Large intestine (tissue), 12 donors: ENCODE data around the gene KNDC1. TPM values are rescaled to one million over a fixed set of nuclear protein-coding genes. Genes with fewer than 3 reads are reported as not detected.
"Not testable (repeated sequence)": the region's sequence is repeated elsewhere in the genome, so short reads cannot be mapped to it uniquely, and the experiment has no call there.

Experiments
- DNase-seq, 2 donors: peaks; one replicate each; pipeline versions ENCODE4 v3.0.0 to v3.0.0-alpha.2; 2013
- H3K27ac ChIP-seq: one replicate; pipeline ENCODE4 v1.5.1; 2013; ENCODE audit warnings: low read length
- H3K27me3 ChIP-seq: 2 replicates; pipeline ENCODE4 v1.6.1; 2013; ENCODE audit warnings: low read length; ENCODE audit not compliant: control insufficient read depth, insufficient read depth
- H3K36me3 ChIP-seq: 2 replicates; pipeline ENCODE4 v1.6.1; 2013; ENCODE audit warnings: low read length; ENCODE audit not compliant: control insufficient read depth, insufficient read depth
- H3K4me1 ChIP-seq: one replicate; pipeline ENCODE4 v1.6.1; 2013; ENCODE audit warnings: low read length; ENCODE audit not compliant: control insufficient read depth, insufficient read depth
- H3K4me3 ChIP-seq: one replicate; pipeline ENCODE4 v1.5.1; 2013; ENCODE audit warnings: low read length
- H3K9me3 ChIP-seq: one replicate; pipeline ENCODE4 v1.6.1; 2013; ENCODE audit warnings: mild to moderate bottlenecking, low read depth, low read length, moderate library complexity; ENCODE audit not compliant: control insufficient read depth
- WGBS: methylation state at CpG from one replicate; pipeline ENCODE4 v1.1.5; 2013; ENCODE audit warnings: low lambda C conversion rate; ENCODE audit not compliant: insufficient coverage; 5-methylcytosine and 5-hydroxymethylcytosine counted together
- long read RNA-seq, 11 donors: transcript quantifications; one replicate each; lab custom pipeline, GENCODE V29; 2026
- polyA plus RNA-seq: library from polyadenylated mRNA; unstranded; fragments of 120-200 nt; gene quantifications from one replicate; pipeline ENCODE4 v1.2.1, GENCODE V29; 2013

Gene KNDC1
- polyA plus RNA-seq = 18.8 TPM
- long read RNA-seq, donor 1 = 0 reads
- long read RNA-seq, donor 2, partial matches to known transcripts = 0 of 1 reads
- long read RNA-seq, donor 2, other reads (novel, unspliced or antisense) = 0 of 1 reads
- long read RNA-seq, donor 3 = 0 reads
- long read RNA-seq, donor 4 = 0 reads
- long read RNA-seq, donor 5, full-length matches to known transcripts = 1 of 1 reads
- long read RNA-seq, donor 5, partial matches to known transcripts = 0 of 1 reads
- long read RNA-seq, donor 5, other reads (novel, unspliced or antisense) = 0 of 1 reads
- long read RNA-seq, donor 6 = 0 reads
- long read RNA-seq, donor 7 = 0 reads
- long read RNA-seq, donor 8, partial matches to known transcripts = 0 of 1 reads
- long read RNA-seq, donor 8, other reads (novel, unspliced or antisense) = 0 of 1 reads
- long read RNA-seq, donor 9 = 0 reads
- long read RNA-seq, donor 10, partial matches to known transcripts = 9 of 12 reads
- long read RNA-seq, donor 10, other reads (novel, unspliced or antisense) = 0 of 12 reads
- long read RNA-seq, donor 11 = 0 reads

GRCh38 chr10:133159950-133160825, at the start of gene KNDC1:
Gene KNDC1, plus strand, starts transcription at chr10:133160219. Its CDS starts 249 bp downstream, at chr10:133160468.
- Histone ChIP-seq H3K36me3 (peaks cover 7% of the 10 kb centered on the region), H3K9me3 (peaks cover 4% of the 10 kb centered on the region), H3K27ac (peak within 1 kb of the TSS; percentile 89), H3K4me1 (peaks cover 28% of the 10 kb centered on the region), H3K27me3 (peaks cover 5% of the 10 kb centered on the region), H3K4me3 (peak within 1 kb of the TSS; percentile 79)
- peak; percentile 83 to 92 for DNase-seq
- WGBS = no CpG with 5 or more reads among the region's 108 CpGs

- 81% methylated on average over 2 of the region's 6 CpGs for WGBS
- Histone ChIP-seq H3K9me3 (peaks cover 34% of the 10 kb centered on the region), H3K4me1 (no peaks in the 10 kb centered on the region), H3K36me3 (no peaks in the 10 kb centered on the region), H3K4me3 (no peak overlapping the region), H3K27me3 (peaks cover 4% of the 10 kb centered on the region), H3K27ac (no peak overlapping the region)
- no peak for DNase-seq
Observed at GRCh38 chr10:133110609-133111275, 49.3 kb upstream of the KNDC1 start.

GRCh38 chr10:133111640-133112039, 48.4 kb upstream of the KNDC1 start:
- not testable (repeated sequence) for H3K4me3 ChIP-seq, H3K27me3 ChIP-seq, DNase-seq, H3K27ac ChIP-seq, H3K4me1 ChIP-seq, H3K36me3 ChIP-seq
- H3K9me3 ChIP-seq = peaks cover 31% of the 10 kb centered on the region
- 17% methylated on average over 1 of the region's 7 CpGs for WGBS

GRCh38 chr10:133113146-133113830, 46.7 kb upstream of the KNDC1 start:
- Histone ChIP-seq H3K9me3 (peaks cover 23% of the 10 kb centered on the region), H3K36me3 (no peaks in the 10 kb centered on the region), H3K27ac (no peak overlapping the region), H3K27me3 (peaks cover 4% of the 10 kb centered on the region), H3K4me1 (no peaks in the 10 kb centered on the region), H3K4me3 (no peak overlapping the region)
- 100% methylated on average over 1 of the region's 31 CpGs for WGBS
- DNase-seq = no peak

GRCh38 chr10:133113847-133114246, 46.2 kb upstream of the KNDC1 start:
- H3K4me1 ChIP-seq = no peaks in the 10 kb centered on the region
- no peak for DNase-seq
- H3K9me3 ChIP-seq = peaks cover 22% of the 10 kb centered on the region
- H3K27ac ChIP-seq = no peak overlapping the region
- H3K4me3 ChIP-seq = no peak overlapping the region
- WGBS = no CpG with 5 or more reads among the region's 12 CpGs
- peaks cover 4% of the 10 kb centered on the region for H3K27me3 ChIP-seq
- no peaks in the 10 kb centered on the region for H3K36me3 ChIP-seq

GRCh38 chr10:133114251-133114650, 45.8 kb upstream of the KNDC1 start:
- Histone ChIP-seq H3K27me3 (peaks cover 3% of the 10 kb centered on the region), H3K4me3 (no peak overlapping the region), H3K9me3 (peaks cover 24% of the 10 kb centered on the region), H3K36me3 (no peaks in the 10 kb centered on the region), H3K27ac (no peak overlapping the region), H3K4me1 (no peaks in the 10 kb centered on the region)
- WGBS = no CpG with 5 or more reads among the region's 18 CpGs
- DNase-seq = no peak

GRCh38 chr10:133114726-133115452, 45.1 kb upstream of the KNDC1 start:
- DNase-seq = no peak
- no peaks in the 10 kb centered on the region for H3K27me3 ChIP-seq
- H3K4me3 ChIP-seq = no peak overlapping the region
- WGBS = no CpG with 5 or more reads among the region's 33 CpGs
- no peaks in the 10 kb centered on the region for H3K36me3 ChIP-seq
- H3K9me3 ChIP-seq = peaks cover 24% of the 10 kb centered on the region
- no peak overlapping the region for H3K27ac ChIP-seq
- no peaks in the 10 kb centered on the region for H3K4me1 ChIP-seq

GRCh38 chr10:133115453-133115842, 44.6 kb upstream of the KNDC1 start:
- H3K27me3 ChIP-seq = no peaks in the 10 kb centered on the region
- no CpG with 5 or more reads among the region's 13 CpGs for WGBS
- no peaks in the 10 kb centered on the region for H3K36me3 ChIP-seq
- no peak overlapping the region for H3K4me3 ChIP-seq
- no peak overlapping the region for H3K27ac ChIP-seq
- DNase-seq = no peak
- peaks cover 24% of the 10 kb centered on the region for H3K9me3 ChIP-seq
- H3K4me1 ChIP-seq = no peaks in the 10 kb centered on the region

GRCh38 chr10:133115976-133116375, 44.0 kb upstream of the KNDC1 start:
- H3K4me1 ChIP-seq = no peaks in the 10 kb centered on the region
- WGBS = no CpG with 5 or more reads among the region's 17 CpGs
- H3K27me3 ChIP-seq = no peaks in the 10 kb centered on the region
- DNase-seq = no peak
- H3K27ac ChIP-seq = no peak overlapping the region
- peaks cover 24% of the 10 kb centered on the region for H3K9me3 ChIP-seq
- H3K4me3 ChIP-seq = no peak overlapping the region
- H3K36me3 ChIP-seq = no peaks in the 10 kb centered on the region
